Panc1 (cell line): Measurements from ENCODE around the gene MLANA. TPM values are rescaled to one million over a fixed set of nuclear protein-coding genes. Genes with fewer than 3 reads are reported as not detected.

Experiments
- ATAC-seq: fragments of 200-7000 bp; cut with Tn5 transposase; 2 replicates; pipeline ENCODE4 v1.9.1; 2020; ENCODE audit warnings: mild to moderate bottlenecking, moderate library complexity
- BruUV-seq: library from RNA; stranded (reverse); fragments of 400-500 nt; replicated peaks from 2 replicates; lab custom pipeline; 2021; lab: Mats Ljungman, UMichigan
- CTCF ChIA-PET: fragments of 300-600 bp; sonication (Branson Sonifier 250); formaldehyde crosslinking; loops from one replicate; lab custom pipeline; 2022; ENCODE audit warnings: antibody characterized with exemption; lab: Charles Lee
- POLR2A ChIA-PET: fragments of 300-600 bp; sonication (Branson Sonifier 250); formaldehyde crosslinking; loops from one replicate; lab custom pipeline; 2022; ENCODE audit warnings: antibody characterized with exemption; lab: Charles Lee
- DNase-seq: peaks from one replicate; pipeline ENCODE4 v3.0.0-alpha.2; 2010; ENCODE audit warnings: low read depth, low spot score
- H3K27ac ChIP-seq: 2 replicates; pipeline ENCODE4 v1.5.1; 2011; ENCODE audit warnings: mild to moderate bottlenecking, low read length, inconsistent platforms
- H3K27me3 ChIP-seq: fragments of 200-500 bp; sonication (Bioruptor generic); 2 replicates; pipeline ENCODE4 v1.6.0; 2014; ENCODE audit warnings: low read length, inconsistent platforms; ENCODE audit not compliant: control insufficient read depth, insufficient read depth
- H3K36me3 ChIP-seq: fragments of 200-500 bp; sonication (Bioruptor generic); 2 replicates; pipeline ENCODE4 v1.5.1; 2014; ENCODE audit warnings: inconsistent platforms, mild to moderate bottlenecking, low read length, moderate library complexity; ENCODE audit not compliant: control insufficient read depth, insufficient read depth
- H3K4me1 ChIP-seq: 2 replicates; pipeline ENCODE4 v1.5.1; 2011; ENCODE audit warnings: inconsistent platforms, mild to moderate bottlenecking, low read length, moderate library complexity; ENCODE audit not compliant: control insufficient read depth, insufficient read depth
- H3K4me3 ChIP-seq, 2 experiments: 2 replicates each; pipeline ENCODE4 v1.5.1; 2011 to 2012; ENCODE audit warnings: low read depth in 2 of 2, low read length in 2 of 2, mild to moderate bottlenecking in 2 of 2, inconsistent platforms in 1 of 2, moderate library complexity in 1 of 2
- H3K9me3 ChIP-seq: fragments of 200-500 bp; sonication (Bioruptor generic); 2 replicates; pipeline ENCODE4 v1.5.1; 2014; ENCODE audit warnings: low read depth, mild to moderate bottlenecking, inconsistent platforms, low read length, moderate library complexity; ENCODE audit not compliant: control insufficient read depth, insufficient read depth
- CTCF ChIP-seq: fragments of 450-650 bp; IDR thresholded peaks from 2 replicates; pipeline ENCODE4 v1.5.1; 2017; ENCODE audit warnings: mild to moderate bottlenecking
- POLR2AphosphoS5 ChIP-seq: IDR thresholded peaks from 2 replicates; pipeline ENCODE4 v1.6.1; 2012; ENCODE audit warnings: mild to moderate bottlenecking, low read depth, low read length, moderate library complexity
- SIN3A ChIP-seq: IDR thresholded peaks from 2 replicates; pipeline ENCODE4 v1.6.1; 2012; ENCODE audit warnings: low read depth, mild to moderate bottlenecking, low read length, moderate library complexity, borderline replicate concordance; ENCODE audit not compliant: insufficient read depth
- TCF7L2 ChIP-seq: IDR thresholded peaks from 2 replicates; pipeline ENCODE4 v1.6.1; 2011; ENCODE audit warnings: mild to moderate bottlenecking, low read depth, low read length, inconsistent platforms
- in situ Hi-C: cut with HindIII; loops from 2 replicates; pipeline ENCODE4 v1.10.0; 2016; ENCODE audit warnings: low sequenced_read_pairs, low pct_unique_long_range_greater_than_20kb
- intact Hi-C: fragments of 100-400 bp; cut with micrococcal nuclease; formaldehyde crosslinking; loops from one replicate; pipeline ENCODE4 v1.10.0; 2022; ENCODE audit not compliant: unreplicated experiment
- total RNA-seq: library from RNA; stranded (reverse); gene quantifications from one replicate; pipeline ENCODE4 v1.2.1, GENCODE V29; 2021; ENCODE audit not compliant: unreplicated experiment
- TF ChIP-seq, protein P1 (sequence below), 2 experiments: IDR thresholded peaks; 2 replicates each; pipeline ENCODE4 v1.6.1; 2011 to 2012; ENCODE audit warnings: low read depth in 2 of 2, control low read depth in 1 of 2, low read length in 1 of 2, mild to moderate bottlenecking in 1 of 2, moderate library complexity in 1 of 2; ENCODE audit not compliant: insufficient read depth in 1 of 2

Gene MLANA
- total RNA-seq, 1 experiment from 2014 or later, result not detected

DNA sequence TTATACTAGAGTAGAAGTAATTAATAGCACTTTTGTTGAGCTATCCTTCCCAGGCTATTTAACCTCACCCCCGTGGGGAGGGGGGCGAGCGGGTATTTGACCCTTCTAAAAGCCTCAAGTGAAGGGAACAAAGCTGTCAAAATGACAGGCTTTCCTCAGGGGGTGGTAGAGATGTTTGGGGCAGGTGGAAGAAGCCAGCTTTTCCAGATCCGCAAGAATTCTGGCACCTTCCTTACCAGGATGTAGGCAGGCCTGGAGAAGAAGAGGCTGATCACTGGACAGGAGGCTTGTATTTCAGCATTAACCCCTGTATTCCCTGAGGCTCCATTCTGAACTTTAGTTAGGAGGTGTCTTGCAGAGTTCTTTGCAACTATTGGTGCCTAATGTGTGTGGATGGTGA is 26.2 kb upstream of the MLANA start:
- TF ChIP-seq TCF7L2, result no peak
- TF ChIP-seq, protein P1, sequence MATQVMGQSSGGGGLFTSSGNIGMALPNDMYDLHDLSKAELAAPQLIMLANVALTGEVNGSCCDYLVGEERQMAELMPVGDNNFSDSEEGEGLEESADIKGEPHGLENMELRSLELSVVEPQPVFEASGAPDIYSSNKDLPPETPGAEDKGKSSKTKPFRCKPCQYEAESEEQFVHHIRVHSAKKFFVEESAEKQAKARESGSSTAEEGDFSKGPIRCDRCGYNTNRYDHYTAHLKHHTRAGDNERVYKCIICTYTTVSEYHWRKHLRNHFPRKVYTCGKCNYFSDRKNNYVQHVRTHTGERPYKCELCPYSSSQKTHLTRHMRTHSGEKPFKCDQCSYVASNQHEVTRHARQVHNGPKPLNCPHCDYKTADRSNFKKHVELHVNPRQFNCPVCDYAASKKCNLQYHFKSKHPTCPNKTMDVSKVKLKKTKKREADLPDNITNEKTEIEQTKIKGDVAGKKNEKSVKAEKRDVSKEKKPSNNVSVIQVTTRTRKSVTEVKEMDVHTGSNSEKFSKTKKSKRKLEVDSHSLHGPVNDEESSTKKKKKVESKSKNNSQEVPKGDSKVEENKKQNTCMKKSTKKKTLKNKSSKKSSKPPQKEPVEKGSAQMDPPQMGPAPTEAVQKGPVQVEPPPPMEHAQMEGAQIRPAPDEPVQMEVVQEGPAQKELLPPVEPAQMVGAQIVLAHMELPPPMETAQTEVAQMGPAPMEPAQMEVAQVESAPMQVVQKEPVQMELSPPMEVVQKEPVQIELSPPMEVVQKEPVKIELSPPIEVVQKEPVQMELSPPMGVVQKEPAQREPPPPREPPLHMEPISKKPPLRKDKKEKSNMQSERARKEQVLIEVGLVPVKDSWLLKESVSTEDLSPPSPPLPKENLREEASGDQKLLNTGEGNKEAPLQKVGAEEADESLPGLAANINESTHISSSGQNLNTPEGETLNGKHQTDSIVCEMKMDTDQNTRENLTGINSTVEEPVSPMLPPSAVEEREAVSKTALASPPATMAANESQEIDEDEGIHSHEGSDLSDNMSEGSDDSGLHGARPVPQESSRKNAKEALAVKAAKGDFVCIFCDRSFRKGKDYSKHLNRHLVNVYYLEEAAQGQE (IDR thresholded peaks at IDR 0.05; ENCODE audit: insufficient read depth in 1 of 2, low read depth in 2 of 2, low read length in 1 of 2), result no peak
- no peak for TF ChIP-seq CTCF
- no peak for TF ChIP-seq SIN3A
- TF ChIP-seq POLR2AphosphoS5, result no peak
- no peaks in the 10 kb centered on the region for H3K4me1 ChIP-seq
- H3K27ac ChIP-seq, result no peak overlapping the region
- intact Hi-C loops (no loop called here), in situ Hi-C loops (no loop called here)
- BruUV-seq, result no TSS peak
- no peaks in the 10 kb centered on the region for H3K9me3 ChIP-seq
- no peaks in the 10 kb centered on the region for H3K27me3 ChIP-seq
- ATAC-seq (no peak), DNase-seq (no peak)
- ChIA-PET POLR2A (no interaction called here), CTCF (no interaction called here)
- H3K4me3 ChIP-seq, result no peak overlapping the region
- no peaks in the 10 kb centered on the region for H3K36me3 ChIP-seq

DNA sequence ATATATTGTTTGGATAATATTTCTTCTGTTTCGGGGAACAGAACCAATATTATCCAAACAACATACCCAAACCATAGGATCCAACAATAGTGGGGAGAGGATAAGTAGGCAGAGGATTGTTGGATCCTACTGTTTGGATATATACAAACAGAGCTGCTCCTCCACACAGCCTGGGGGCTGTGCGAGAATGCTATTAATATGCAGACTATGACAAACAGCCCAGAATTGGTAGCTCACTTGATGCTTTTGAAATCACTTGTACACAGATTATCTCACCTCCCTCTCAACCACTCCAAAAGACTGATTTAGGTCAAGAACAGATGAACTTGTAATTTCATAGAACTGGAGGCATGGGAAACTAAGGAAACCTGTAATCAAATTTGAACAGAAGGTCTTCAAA is 24.4 kb upstream of the MLANA start:
- TF ChIP-seq TCF7L2, result no peak
- TF ChIP-seq SIN3A, result no peak
- TF ChIP-seq CTCF, result no peak
- TF ChIP-seq, protein P1 (IDR thresholded peaks at IDR 0.05; ENCODE audit: insufficient read depth in 1 of 2, low read depth in 2 of 2, low read length in 1 of 2), result no peak
- no peak for TF ChIP-seq POLR2AphosphoS5
- H3K4me3 ChIP-seq, result no peak overlapping the region
- DNase-seq (no peak), ATAC-seq (no peak)
- H3K27ac ChIP-seq, result no peak overlapping the region
- no peaks in the 10 kb centered on the region for H3K27me3 ChIP-seq
- H3K9me3 ChIP-seq, result no peaks in the 10 kb centered on the region
- no peaks in the 10 kb centered on the region for H3K36me3 ChIP-seq
- intact Hi-C loops (no loop called here), in situ Hi-C loops (no loop called here)
- no peaks in the 10 kb centered on the region for H3K4me1 ChIP-seq
- no TSS peak for BruUV-seq
- ChIA-PET POLR2A (no interaction called here), CTCF (no interaction called here)
